Heart left ventricle (tissue), 13 donors: Measurements from ENCODE around the gene MDM4.

Experiments
- POLR2A ChIP-seq, 2 donors: fragments of 450-650 bp; IDR thresholded peaks; one replicate each; pipeline ENCODE4 v1.6.1; 2017; ENCODE audit warnings: antibody characterized with exemption in 2 of 2, mild to moderate bottlenecking in 2 of 2, moderate library complexity in 2 of 2
- TF ChIP-seq, protein P1 (sequence below), 12 donors: fragments of 200-600 bp; sonication (generic) in 4 of 12; IDR thresholded peaks; one replicate each; pipeline versions ENCODE4 v1.5.0 to v1.8.0; 2018 to 2022; ENCODE audit warnings: antibody characterized with exemption in 12 of 12, mild to moderate bottlenecking in 5 of 12
- donor health status: ischemic (EF 13 %, LVEDD 7.1; RV severe dilation, severe dysfunction).
- donor health status: DM: no; HTN: yes; CAD: no.
- donor health status: DM: no; HTN: no; CAD: no.
- donor health status: ischemic (EF 25% LVEDD 6.9; RV normal size, moderate dysfunction).
- donor health status: ischemic (EF 25% LVEDD 5.7; RV mildly dilated, moderate dysfunction).
- donor health status: ischemic (EF 35%, LVEDD 5.7; RV mildly dilated, moderate dysfunction).
- donor health status: nonischemic (EF 11% LVEDD 7.7; RV severe dilation, severe dysfunction).
- donor health status: DM: yes; HTN: yes; CAD: no.
- donor health status: PGD.
- donor health status: ischemic (EF 29% LVEDD 5.4; RV normal size, mild dysfunction).
- donor health status: nonischemic (EF 23%, LVEDD 6.1; RV moderate dilation, normal function).

DNA sequence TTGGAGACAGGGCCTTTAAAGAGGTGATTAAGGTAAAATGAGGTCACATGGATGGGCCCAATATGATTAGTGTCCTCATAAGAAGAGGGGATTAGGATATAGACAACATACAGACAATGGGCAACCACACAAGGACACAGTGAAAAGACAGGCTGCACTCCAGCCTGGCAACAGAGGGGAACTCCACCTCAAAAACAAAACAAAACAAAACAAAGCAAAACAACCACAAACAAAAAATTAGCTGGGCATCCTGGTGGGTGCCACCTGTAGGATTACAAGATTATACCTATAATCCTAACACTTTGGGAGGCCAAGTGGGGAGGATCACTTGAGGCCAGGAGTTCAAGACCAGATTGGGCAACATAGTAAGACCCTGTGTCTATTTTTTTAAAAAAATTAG is 4.8 kb upstream of the MDM4 start:
- TF ChIP-seq, protein P1, sequence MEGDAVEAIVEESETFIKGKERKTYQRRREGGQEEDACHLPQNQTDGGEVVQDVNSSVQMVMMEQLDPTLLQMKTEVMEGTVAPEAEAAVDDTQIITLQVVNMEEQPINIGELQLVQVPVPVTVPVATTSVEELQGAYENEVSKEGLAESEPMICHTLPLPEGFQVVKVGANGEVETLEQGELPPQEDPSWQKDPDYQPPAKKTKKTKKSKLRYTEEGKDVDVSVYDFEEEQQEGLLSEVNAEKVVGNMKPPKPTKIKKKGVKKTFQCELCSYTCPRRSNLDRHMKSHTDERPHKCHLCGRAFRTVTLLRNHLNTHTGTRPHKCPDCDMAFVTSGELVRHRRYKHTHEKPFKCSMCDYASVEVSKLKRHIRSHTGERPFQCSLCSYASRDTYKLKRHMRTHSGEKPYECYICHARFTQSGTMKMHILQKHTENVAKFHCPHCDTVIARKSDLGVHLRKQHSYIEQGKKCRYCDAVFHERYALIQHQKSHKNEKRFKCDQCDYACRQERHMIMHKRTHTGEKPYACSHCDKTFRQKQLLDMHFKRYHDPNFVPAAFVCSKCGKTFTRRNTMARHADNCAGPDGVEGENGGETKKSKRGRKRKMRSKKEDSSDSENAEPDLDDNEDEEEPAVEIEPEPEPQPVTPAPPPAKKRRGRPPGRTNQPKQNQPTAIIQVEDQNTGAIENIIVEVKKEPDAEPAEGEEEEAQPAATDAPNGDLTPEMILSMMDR (IDR thresholded peaks at IDR 0.05): no peak
- TF ChIP-seq POLR2A (IDR thresholded peaks at IDR 0.05): no peak
